Posterior vena cava (tissue), 2 donors: ENCODE data around the gene PPP1R7. TPM values are rescaled to one million over a fixed set of nuclear protein-coding genes. Genes with fewer than 3 reads are reported as not detected.

Source experiments
- total RNA-seq, 2 donors: library from RNA; stranded (reverse); fragmentation: NEBNext Ultra II Directional; extraction: Animal tissue kit (Norgen Biotek cat#: 25700); gene quantifications; one replicate each; pipeline ENCODE4 v1.2.1, GENCODE V29; 2021
- donor health status: DM: yes; HTN: yes; CAD: no.
- donor health status: DM: yes; HTN: yes; CAD: no.

PPP1R7 gene
- total RNA-seq, 2 donors from 2014 or later, result 49.3 to 53.0 TPM

Other genes with a start within 250 kb of the PPP1R7 start
- gene CROCC2, start 244.1 kb upstream of the PPP1R7 start, total RNA-seq, result under 1 TPM in 1 of 2 donors, not detected in 1; 0.09 TPM
- 10 to 100 TPM; 39.7 to 62.7 TPM for gene SNED1, start 151.8 kb upstream of the PPP1R7 start, total RNA-seq
- 10 to 100 TPM; 17.1 to 17.8 TPM for gene MTERF4, start 48.2 kb upstream of the PPP1R7 start, total RNA-seq
- gene PASK, start 995 bp upstream of the PPP1R7 start, total RNA-seq, result 1 to 10 TPM; 2.3 to 4.4 TPM
- under 1 TPM; 0.32 to 0.95 TPM for gene ANO7, start 38.2 kb downstream of the PPP1R7 start, total RNA-seq
- gene HDLBP, start 165.2 kb downstream of the PPP1R7 start, total RNA-seq, result 100 to 1,000 TPM; 428 to 459 TPM
- gene SEPTIN2, start 165.5 kb downstream of the PPP1R7 start, total RNA-seq, result 100 to 1,000 TPM; 395 to 423 TPM
- gene FARP2, start 205.8 kb downstream of the PPP1R7 start, total RNA-seq, result 10 to 100 TPM; 31.1 to 35.3 TPM